ENCODE results near the gene MSANTD1.

MSANTD1 gene

DNA sequence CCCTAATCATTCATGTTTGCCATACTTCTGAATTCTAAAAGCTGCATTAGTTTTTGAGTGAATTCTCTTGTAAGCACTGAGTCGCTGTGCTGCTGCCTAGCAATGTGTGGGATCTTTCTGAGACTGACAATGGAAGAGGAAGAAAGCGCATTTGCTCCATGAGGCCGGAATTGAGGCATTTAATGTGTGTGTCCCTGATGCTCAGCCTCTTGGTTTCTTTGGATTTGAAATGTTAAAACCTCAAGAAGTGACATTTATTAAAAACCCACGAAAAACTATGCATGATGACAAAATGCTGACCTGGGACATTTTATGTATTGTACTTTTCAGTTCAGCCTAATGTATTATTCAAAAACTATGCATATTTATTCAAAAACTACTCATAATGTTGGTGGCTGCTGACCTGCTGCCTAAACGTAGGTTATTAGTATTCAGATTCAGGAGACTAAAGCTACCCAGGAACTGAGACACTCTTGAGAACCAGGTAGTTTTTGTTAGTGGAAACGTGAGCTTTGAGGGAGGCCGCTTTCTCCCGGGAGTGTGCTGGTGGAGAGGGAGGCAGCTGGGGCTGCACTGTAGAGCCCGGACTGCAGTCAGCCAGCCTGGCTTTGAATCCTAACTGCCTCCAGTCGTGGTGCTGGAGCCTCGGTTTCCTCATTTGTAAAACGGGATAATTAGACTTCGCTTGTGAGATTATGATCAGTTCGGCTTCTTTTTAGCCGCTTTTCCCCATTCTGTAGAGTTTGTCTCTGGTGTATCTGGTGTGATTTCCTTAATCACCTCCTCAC lies 55.2 kb downstream of the MSANTD1 start:
- DNase-seq (ENCODE audit: low read depth), result no peak

DNA sequence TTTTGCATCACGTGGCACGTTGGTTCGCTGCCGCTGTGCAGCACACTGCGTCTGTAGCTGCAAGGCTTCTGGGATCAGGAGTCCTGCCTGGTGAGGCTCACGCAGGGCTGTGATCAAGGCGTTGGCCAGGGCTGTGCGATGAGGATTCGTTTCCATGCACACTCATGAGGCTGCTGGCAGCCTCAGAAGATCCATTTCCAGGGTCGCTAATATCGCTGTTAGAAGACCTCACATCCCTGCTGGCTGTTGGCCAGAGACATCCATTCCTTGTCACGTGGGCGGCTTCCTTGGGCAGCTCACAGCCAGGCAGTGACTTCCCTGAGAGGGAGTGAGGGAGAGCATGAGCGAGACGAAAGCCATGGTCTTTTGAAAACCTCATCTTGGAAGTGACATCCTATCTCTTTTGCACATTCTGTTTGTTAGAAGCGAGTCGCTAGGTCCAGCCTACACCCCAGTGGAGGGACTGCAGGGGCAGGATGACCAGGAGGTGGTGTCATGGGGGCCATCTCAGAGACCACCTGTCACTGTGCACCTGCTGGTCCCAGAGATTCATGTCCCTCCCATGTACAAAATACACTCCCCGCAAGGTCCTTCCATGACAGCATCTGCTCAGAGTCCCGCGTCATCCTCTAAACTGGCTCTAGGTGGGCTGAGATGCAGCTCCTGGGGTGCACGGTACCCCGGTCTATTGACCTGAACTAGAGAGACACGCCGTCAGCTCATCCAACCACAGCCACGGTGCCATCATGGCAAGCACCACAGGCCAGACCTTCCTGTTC lies 56.1 kb downstream of the MSANTD1 start:
- no peak for DNase-seq (ENCODE audit: low read depth)

DNA sequence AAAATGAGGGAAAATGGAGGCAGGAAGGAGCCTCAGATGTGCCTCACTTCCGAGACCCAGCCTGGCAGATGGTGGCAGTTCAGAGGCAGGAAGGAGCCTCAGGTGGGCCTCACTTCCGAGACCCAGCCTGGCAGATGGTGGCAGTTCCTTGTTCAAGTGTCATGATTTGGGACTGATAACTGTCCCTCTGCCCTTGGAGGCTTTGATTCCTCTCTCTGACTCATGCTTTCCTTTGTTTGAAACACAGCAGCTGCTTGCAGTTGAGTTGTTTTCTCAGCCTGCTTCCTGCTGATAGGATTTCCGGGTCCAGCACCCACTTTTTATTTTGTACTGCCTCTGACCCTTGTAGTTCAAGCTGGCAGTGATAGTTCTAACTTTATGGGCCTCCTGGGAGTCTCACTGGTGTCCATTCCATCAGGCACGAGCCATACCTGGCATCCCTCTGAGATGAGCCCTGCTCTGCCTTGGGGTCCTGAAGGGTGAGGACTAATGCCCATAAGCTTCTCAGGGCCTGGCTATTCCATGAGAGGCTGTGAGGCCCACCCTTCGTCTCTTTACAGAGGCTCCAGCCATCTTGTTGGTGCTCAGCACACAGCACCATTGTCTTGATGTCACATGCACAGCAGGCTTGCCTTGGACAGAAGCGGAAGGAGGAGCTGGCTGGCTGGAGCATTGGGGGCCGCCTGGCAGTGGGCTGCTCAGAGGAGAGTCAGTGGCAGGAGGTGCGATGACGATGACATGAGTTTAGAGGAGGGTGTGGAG lies 56.8 kb downstream of the MSANTD1 start:
- no peak for DNase-seq (ENCODE audit: low read depth)

Measured in HS-5 (cell line).